ENCODE results near the gene FTO.

Gene FTO

GRCh38 chr16:54009464-54010176, 305.7 kb downstream of the FTO start:
- no peak for DNase-seq (ENCODE audit: low spot score)

- DNase-seq (ENCODE audit: low spot score), result no peak
Measured at GRCh38 chr16:54015147-54015546, 311.2 kb downstream of the FTO start.

- DNase-seq (ENCODE audit: low spot score), result no peak
Measured at GRCh38 chr16:54022362-54022761, 318.4 kb downstream of the FTO start.

- DNase-seq (ENCODE audit: low spot score), result peak; percentile 12
Measured at GRCh38 chr16:54026456-54026855, 322.5 kb downstream of the FTO start.

GRCh38 chr16:54027062-54027461, 323.1 kb downstream of the FTO start:
- no peak for DNase-seq (ENCODE audit: low spot score)

- no peak for DNase-seq (ENCODE audit: low spot score)
Measured at GRCh38 chr16:54027558-54027957, 323.6 kb downstream of the FTO start.

- DNase-seq (ENCODE audit: low spot score), result no peak
Measured at GRCh38 chr16:54027995-54028394, 324.0 kb downstream of the FTO start.

- DNase-seq (ENCODE audit: low spot score), result no peak
Measured at GRCh38 chr16:54030451-54030850, 326.5 kb downstream of the FTO start.

GRCh38 chr16:54031107-54031760, 327.3 kb downstream of the FTO start:
- no peak for DNase-seq (ENCODE audit: low spot score)

GRCh38 chr16:54033747-54034146, 329.8 kb downstream of the FTO start:
- no peak for DNase-seq (ENCODE audit: low spot score)

- DNase-seq (ENCODE audit: low spot score), result no peak
Measured at GRCh38 chr16:54034684-54035083, 330.7 kb downstream of the FTO start.

- DNase-seq (ENCODE audit: low spot score), result no peak
Measured at GRCh38 chr16:54040480-54040879, 336.5 kb downstream of the FTO start.

- DNase-seq (ENCODE audit: low spot score), result no peak
Measured at GRCh38 chr16:54040975-54041374, 337.0 kb downstream of the FTO start.

- no peak for DNase-seq (ENCODE audit: low spot score)
Measured at GRCh38 chr16:54048586-54049495, 344.9 kb downstream of the FTO start.

- no peak for DNase-seq (ENCODE audit: low spot score)
Measured at GRCh38 chr16:54049591-54050458, 345.9 kb downstream of the FTO start.

GRCh38 chr16:54050459-54051210, 346.7 kb downstream of the FTO start:
- no peak for DNase-seq (ENCODE audit: low spot score)

- DNase-seq (ENCODE audit: low spot score), result no peak
Measured at GRCh38 chr16:54051821-54052220, 347.9 kb downstream of the FTO start.

- DNase-seq (ENCODE audit: low spot score), result no peak
Measured at GRCh38 chr16:54052271-54052670, 348.3 kb downstream of the FTO start.

- no peak for DNase-seq (ENCODE audit: low spot score)
Measured at GRCh38 chr16:54053891-54054820, 350.2 kb downstream of the FTO start.

- DNase-seq (ENCODE audit: low spot score), result no peak
Measured at GRCh38 chr16:54055191-54055590, 351.2 kb downstream of the FTO start.

Measured in globus pallidus (tissue), 1 donor.